ENCODE data around the gene MAEL. TPM values are rescaled to one million over a fixed set of nuclear protein-coding genes. Genes with fewer than 3 reads are reported as not detected.
A peak's percentile ranks its signal among the peaks of the same experiment; 100 is the strongest.

The MAEL gene
- total RNA-seq, 4 donors from 2014 or later, result 0.54 to 2.0 (median 0.90) TPM

DNA sequence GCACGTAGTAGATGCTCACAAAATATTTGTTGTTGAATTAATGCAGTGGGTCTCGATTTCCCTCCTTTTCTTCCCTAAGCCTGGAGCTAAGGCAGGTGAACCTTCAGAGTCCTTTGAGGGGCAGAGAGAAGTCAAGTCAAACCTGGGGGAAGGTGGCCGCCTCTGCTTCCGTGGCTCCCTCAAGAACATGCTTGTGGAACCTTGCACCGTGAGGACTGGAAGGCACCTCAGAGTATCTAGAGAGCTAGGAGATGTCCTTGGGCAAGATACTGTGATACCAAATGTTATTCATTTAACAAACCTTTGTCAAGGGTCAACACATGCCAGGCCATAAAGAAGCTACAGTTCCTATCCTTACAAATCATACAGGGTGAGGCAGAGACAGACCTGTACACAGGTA lies 62.8 kb downstream of the MAEL start:
- Histone ChIP-seq H3K36me3 (no peaks in the 10 kb centered on the region), H3K27ac (no peak overlapping the region), H3K4me3 (no peak overlapping the region), H3K9me3 (no peaks in the 10 kb centered on the region), H3K4me1 (no peaks in the 10 kb centered on the region), H3K27me3 (peaks cover 5% of the 10 kb centered on the region)
- WGBS, 2 donors (ENCODE audit: low coverage in 1 of 2), result 100% methylated on average over 3 of the region's 5 CpGs; no CpG with 5 or more reads in 1 of the 2 donors
- TF ChIP-seq POLR2A (IDR thresholded peaks at IDR 0.05) (no peak), EP300 (IDR thresholded peaks at IDR 0.05) (no peak), POLR2AphosphoS5 (IDR thresholded peaks at IDR 0.05) (no peak)
- TF ChIP-seq, protein P1, sequence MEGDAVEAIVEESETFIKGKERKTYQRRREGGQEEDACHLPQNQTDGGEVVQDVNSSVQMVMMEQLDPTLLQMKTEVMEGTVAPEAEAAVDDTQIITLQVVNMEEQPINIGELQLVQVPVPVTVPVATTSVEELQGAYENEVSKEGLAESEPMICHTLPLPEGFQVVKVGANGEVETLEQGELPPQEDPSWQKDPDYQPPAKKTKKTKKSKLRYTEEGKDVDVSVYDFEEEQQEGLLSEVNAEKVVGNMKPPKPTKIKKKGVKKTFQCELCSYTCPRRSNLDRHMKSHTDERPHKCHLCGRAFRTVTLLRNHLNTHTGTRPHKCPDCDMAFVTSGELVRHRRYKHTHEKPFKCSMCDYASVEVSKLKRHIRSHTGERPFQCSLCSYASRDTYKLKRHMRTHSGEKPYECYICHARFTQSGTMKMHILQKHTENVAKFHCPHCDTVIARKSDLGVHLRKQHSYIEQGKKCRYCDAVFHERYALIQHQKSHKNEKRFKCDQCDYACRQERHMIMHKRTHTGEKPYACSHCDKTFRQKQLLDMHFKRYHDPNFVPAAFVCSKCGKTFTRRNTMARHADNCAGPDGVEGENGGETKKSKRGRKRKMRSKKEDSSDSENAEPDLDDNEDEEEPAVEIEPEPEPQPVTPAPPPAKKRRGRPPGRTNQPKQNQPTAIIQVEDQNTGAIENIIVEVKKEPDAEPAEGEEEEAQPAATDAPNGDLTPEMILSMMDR (IDR thresholded peaks at IDR 0.05), result no peak
- no peak for ATAC-seq

GRCh38 chr1:167052389-167052788 lies 63.3 kb downstream of the MAEL start:
- no peaks in the 10 kb centered on the region for H3K9me3 ChIP-seq
- no peak overlapping the region for H3K27ac ChIP-seq
- no peaks in the 10 kb centered on the region for H3K36me3 ChIP-seq
- 84 to 100% methylated on average over 4 of the region's 8 CpGs for WGBS, 2 donors (ENCODE audit: low coverage in 1 of 2)
- ATAC-seq, result no peak
- TF ChIP-seq, protein P1 (IDR thresholded peaks at IDR 0.05), result peak in 1 of 4 experiments; percentile 27
- TF ChIP-seq EP300 (IDR thresholded peaks at IDR 0.05) (no peak), POLR2AphosphoS5 (IDR thresholded peaks at IDR 0.05) (no peak), POLR2A (IDR thresholded peaks at IDR 0.05) (no peak)
- H3K4me3 ChIP-seq, result no peak overlapping the region
- H3K4me1 ChIP-seq, result no peaks in the 10 kb centered on the region
- H3K27me3 ChIP-seq, result peaks cover 5% of the 10 kb centered on the region

DNA sequence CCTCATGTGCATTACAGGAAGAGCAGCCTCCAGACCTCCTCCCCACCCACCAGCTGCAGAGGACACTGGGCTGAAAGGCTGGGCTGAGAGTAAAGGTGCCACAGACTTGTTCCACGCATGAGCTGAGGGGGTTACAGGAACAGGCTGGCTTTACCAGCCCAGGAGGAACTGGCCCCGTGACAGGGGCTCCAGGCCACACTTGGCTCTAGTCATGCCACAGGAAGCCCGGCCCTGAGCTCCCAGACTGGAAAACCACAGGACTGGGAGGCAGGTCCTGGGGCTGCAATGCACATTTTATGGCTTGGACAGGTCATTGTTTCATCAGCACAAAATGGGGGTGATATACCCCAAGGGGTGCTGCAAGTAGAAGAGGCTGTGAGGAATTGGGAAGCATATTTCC lies 65.5 kb downstream of the MAEL start:
- WGBS, 2 donors (ENCODE audit: low coverage in 1 of 2), result no CpG with 5 or more reads among the region's 3 CpGs
- no peak for ATAC-seq
- peaks cover 5% of the 10 kb centered on the region for H3K27me3 ChIP-seq
- no peak overlapping the region for H3K27ac ChIP-seq
- peaks cover 0 to 9% (median 4%) of the 10 kb centered on the region in 3 donors for H3K4me1 ChIP-seq
- no peak overlapping the region for H3K4me3 ChIP-seq
- no peaks in the 10 kb centered on the region for H3K9me3 ChIP-seq
- H3K36me3 ChIP-seq, result no peaks in the 10 kb centered on the region
- TF ChIP-seq EP300 (IDR thresholded peaks at IDR 0.05) (no peak), POLR2A (IDR thresholded peaks at IDR 0.05) (no peak), POLR2AphosphoS5 (IDR thresholded peaks at IDR 0.05) (no peak)
- TF ChIP-seq, protein P1 (IDR thresholded peaks at IDR 0.05), result no peak

- TF ChIP-seq EP300 (IDR thresholded peaks at IDR 0.05) (no peak), POLR2AphosphoS5 (IDR thresholded peaks at IDR 0.05) (no peak), POLR2A (IDR thresholded peaks at IDR 0.05) (no peak)
- TF ChIP-seq, protein P1 (IDR thresholded peaks at IDR 0.05), result no peak
- no peaks in the 10 kb centered on the region for H3K36me3 ChIP-seq
- ATAC-seq, result no peak
- H3K9me3 ChIP-seq, result no peaks in the 10 kb centered on the region
- WGBS, 2 donors (ENCODE audit: low coverage in 1 of 2), result 80% methylated on average over 3 of the region's 14 CpGs; no CpG with 5 or more reads in 1 of the 2 donors
- H3K27me3 ChIP-seq, result peaks cover 11% of the 10 kb centered on the region
- no peak overlapping the region for H3K4me3 ChIP-seq
- H3K27ac ChIP-seq, result no peak overlapping the region
- H3K4me1 ChIP-seq, result peaks cover 0 to 10% (median 4%) of the 10 kb centered on the region in 3 donors
These were observed 66.0 kb downstream of the MAEL start for GRCh38 chr1:167054946-167055630.

All from gastroesophageal sphincter (tissue), 4 donors.